Ovary (tissue), 9 donors: ENCODE data around the gene RETN. TPM values are rescaled to one million over a fixed set of nuclear protein-coding genes. Genes with fewer than 3 reads are reported as not detected.

Experiments
- DNase-seq, 5 donors: peaks; one replicate each; pipeline ENCODE4 v3.0.0-alpha.2; 2019 to 2020
- H3K27ac ChIP-seq, 2 donors: fragments of 200-600 bp; one replicate each; pipeline versions ENCODE4 v1.5.1 to v1.8.0; 2019 to 2022
- H3K27me3 ChIP-seq: fragments of 200-600 bp; one replicate; pipeline ENCODE4 v1.8.0; 2022
- H3K36me3 ChIP-seq: fragments of 200-600 bp; sonication (generic); one replicate; pipeline ENCODE4 v1.5.1; 2019
- H3K4me1 ChIP-seq: one replicate; pipeline ENCODE4 v1.8.1; 2013; ENCODE audit warnings: mild to moderate bottlenecking, moderate library complexity; ENCODE audit not compliant: insufficient read depth
- H3K4me3 ChIP-seq: fragments of 200-600 bp; sonication (generic); one replicate; pipeline ENCODE4 v1.5.1; 2017
- H3K9me3 ChIP-seq, 2 donors: fragments of 200-600 bp in 1 of 2; sonication (generic) in 1 of 2; one replicate each; pipeline versions ENCODE4 v1.5.1 to v1.8.1; 2013 to 2019; ENCODE audit warnings: mild to moderate bottlenecking in 1 of 2, moderate library complexity in 1 of 2
- CTCF ChIP-seq, 3 donors: fragments of 450-650 bp in 2 of 3; fragments of 200-600 bp in 1 of 3; IDR thresholded peaks; one replicate each; pipeline versions ENCODE4 v1.5.1 to v1.8.0; 2016 to 2022; ENCODE audit warnings: antibody characterized with exemption in 3 of 3, mild to moderate bottlenecking in 1 of 3
- EP300 ChIP-seq: sonication (generic); formaldehyde crosslinking; IDR thresholded peaks from one replicate; pipeline ENCODE4 v1.6.1; 2017; ENCODE audit warnings: antibody characterized with exemption
- POLR2A ChIP-seq: fragments of 450-650 bp; IDR thresholded peaks from one replicate; pipeline ENCODE4 v1.6.1; 2017; ENCODE audit warnings: antibody characterized with exemption, mild to moderate bottlenecking, moderate library complexity
- WGBS, 3 donors: extraction: QIAGEN DNeasy Blood & Tissue Kit in 1 of 3; methylation state at CpG; one replicate each; pipeline versions ENCODE4 v1.1.5 to v1.1.7; 2013 to 2017; 5-methylcytosine and 5-hydroxymethylcytosine counted together
- intact Hi-C, 4 donors: fragments of 100-400 bp; cut with DNase I; formaldehyde crosslinking; loops; one replicate each; pipeline versions ENCODE4 v1.11.0 to v1.15.1; 2022 to 2023
- polyA plus RNA-seq, 2 donors: library from polyadenylated mRNA; stranded (reverse); fragments of 200-250 nt in 1 of 2; fragments of 350-450 nt in 1 of 2; fragmentation: Illumina TruSeq in 1 of 2; extraction: RNeasy Lipid Tissue Mini Kit (QIAGEN cat#74804) in 1 of 2; gene quantifications; one replicate each; pipeline ENCODE4 v1.2.3, GENCODE V29; 2013 to 2014
- total RNA-seq, 7 donors: library from RNA; depleted of rRNA in 2 of 7; stranded (reverse); fragments of >200 nt in 2 of 7; fragmentation: NEBNext Ultra II Directional in 3 of 7; extraction: Animal tissue kit (Norgen Biotek cat#: 25700) in 3 of 7; gene quantifications; one replicate each; pipeline versions ENCODE4 v1.1.0 to v1.2.4, GENCODE V29; 2016 to 2023
- donor health status: DM: no; HTN: no; CAD: no; lungs with moderate emphysema.
- donor health status: DM: no; HTN: no; CAD: no.
- donor health status: Bipolar disorder and iron deficiency.
- donor health status: DM: yes; HTN: yes; CAD: no.
- donor health status: DM: no; HTN: no; CAD: no.
- donor health status: DM: yes; HTN: yes; CAD: no.

RETN gene
- total and polyA plus RNA-seq, 9 donors, result 0.46 to 0.52 (median 0.48) TPM; not detected in 6

DNA sequence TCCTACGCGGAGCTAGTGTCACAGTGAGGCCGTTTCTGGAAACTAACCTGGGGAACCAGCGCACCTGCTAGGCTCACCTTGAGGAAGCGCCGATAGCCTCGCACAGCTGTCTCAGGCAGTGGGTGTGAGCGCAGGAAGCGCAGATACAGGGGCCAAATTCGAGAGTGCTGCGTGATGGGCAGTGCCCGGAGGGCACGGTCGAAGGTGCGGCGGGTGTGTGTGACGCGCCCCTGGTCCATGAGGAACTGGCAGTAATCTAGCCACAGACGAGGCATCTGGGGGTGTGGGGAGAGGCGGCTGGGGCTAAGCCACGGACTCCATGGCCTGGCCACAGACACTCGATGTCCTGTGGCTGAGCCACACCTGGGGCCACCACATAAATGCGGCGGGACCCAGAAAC, 41.7 kb upstream of the RETN start:
- no peak overlapping the region for H3K4me3 ChIP-seq
- no peaks in the 10 kb centered on the region for H3K36me3 ChIP-seq
- no peaks in the 10 kb centered on the region for H3K27me3 ChIP-seq
- no peak for TF ChIP-seq CTCF (IDR thresholded peaks at IDR 0.05)
- TF ChIP-seq EP300, result no peak
- TF ChIP-seq POLR2A, result no peak
- intact Hi-C loops, result no loop called here
- WGBS, 3 donors, result 91 to 93% (median 93%) methylated on average over 21 to 24 of the region's 24 CpGs
- H3K27ac ChIP-seq, result no peak overlapping the region
- no peaks in the 10 kb centered on the region for H3K9me3 ChIP-seq
- DNase-seq, result no peak
- H3K4me1 ChIP-seq, result peaks cover 13% of the 10 kb centered on the region

DNA sequence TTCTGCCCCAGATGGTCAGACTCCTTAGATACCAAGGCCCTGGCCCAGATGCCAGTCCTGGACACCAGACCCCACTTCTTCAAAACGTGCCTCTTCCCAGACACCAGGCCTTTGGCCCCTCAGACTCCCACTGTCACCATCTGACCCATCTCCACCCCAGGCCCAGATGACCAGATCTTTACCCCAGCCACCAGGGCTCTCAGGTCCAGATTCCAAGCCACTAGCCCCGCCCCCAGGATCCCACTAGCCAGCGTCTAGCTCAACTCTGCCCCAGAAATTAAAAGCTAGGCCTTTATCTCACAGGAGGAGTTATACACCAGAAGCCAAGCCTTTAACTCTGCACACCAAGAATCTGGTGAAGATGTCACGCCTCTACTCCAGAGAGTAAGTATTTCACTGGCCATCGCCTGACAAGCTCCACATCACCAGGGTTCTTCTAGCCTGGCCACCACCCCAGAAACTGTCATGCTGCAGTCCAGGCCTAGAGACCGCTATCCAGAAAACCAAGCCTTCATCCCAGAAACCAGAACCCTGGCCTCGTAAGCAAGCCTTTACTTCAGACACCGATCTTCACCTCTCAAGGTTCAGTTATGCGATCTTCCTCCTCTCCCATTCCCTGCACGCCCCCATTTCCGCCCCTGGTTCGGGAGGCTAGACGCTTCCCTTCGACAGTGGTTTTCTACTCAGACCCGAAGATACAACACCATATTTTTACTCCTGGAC, 40.1 kb upstream of the RETN start:
- intact Hi-C loops, result no loop called here
- no peak for DNase-seq
- H3K4me1 ChIP-seq, result peaks cover 13% of the 10 kb centered on the region
- H3K27me3 ChIP-seq, result no peaks in the 10 kb centered on the region
- no peaks in the 10 kb centered on the region for H3K9me3 ChIP-seq
- WGBS, 3 donors, result 3 to 5% (median 4%) methylated on average over 15 of the region's 15 CpGs
- TF ChIP-seq POLR2A, result no peak
- TF ChIP-seq CTCF (IDR thresholded peaks at IDR 0.05), result no peak
- TF ChIP-seq EP300, result no peak
- H3K36me3 ChIP-seq, result no peaks in the 10 kb centered on the region
- peak overlapping the region in 1 of 2 donors; percentile 80 for H3K27ac ChIP-seq
- peak overlapping the region; percentile 68 for H3K4me3 ChIP-seq

DNA sequence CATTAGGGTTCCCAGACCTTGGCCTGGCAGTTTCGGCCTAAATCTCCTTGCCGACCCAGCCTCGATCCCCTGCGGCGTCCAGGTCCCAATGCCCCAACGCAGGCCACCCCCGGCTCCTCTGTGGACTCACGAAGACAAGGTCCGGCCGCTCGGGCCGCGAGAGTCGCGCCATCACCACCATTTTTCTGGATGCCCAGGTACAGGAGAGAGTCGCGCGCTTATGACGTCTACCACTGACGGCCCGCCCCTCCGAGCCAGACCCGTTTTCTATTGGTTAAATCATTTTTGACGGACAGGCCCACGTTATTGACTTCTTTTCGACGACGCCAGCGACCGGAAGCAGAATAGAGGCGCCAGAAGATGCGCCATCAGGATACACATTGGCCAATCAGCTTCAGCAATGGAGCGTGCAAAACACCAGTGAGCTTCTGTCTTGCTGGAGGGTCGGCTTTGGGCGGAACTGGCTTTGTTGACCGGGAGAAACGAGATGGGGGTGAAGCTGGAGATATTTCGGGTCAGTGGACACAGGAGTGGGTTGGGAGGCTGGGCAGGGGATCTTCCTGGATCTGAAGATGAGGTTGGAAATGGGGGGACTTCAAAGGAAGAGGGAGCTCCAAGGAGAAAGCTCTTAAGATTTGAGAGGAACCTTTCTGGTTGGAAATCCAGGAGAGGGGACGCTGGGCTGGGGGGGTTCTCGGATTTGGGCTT, 39.3 kb upstream of the RETN start, which contains the start of the genes PET100 and XAB2:
Gene PET100 (plus strand): TSS at position 447 of the 708 bp plus-strand sequence. CDS start 41 bp downstream, at position 488.
Gene XAB2 (minus strand): TSS at position 199 of the 708 bp plus-strand sequence. CDS start 18 bp downstream, at position 181.
- H3K36me3 ChIP-seq, result no peaks in the 10 kb centered on the region
- peak within 1 kb of the TSS in 1 of 2 donors; percentile 80 for H3K27ac ChIP-seq
- no peak for TF ChIP-seq EP300
- TF ChIP-seq CTCF (IDR thresholded peaks at IDR 0.05), result no peak
- peak; percentile 61 for TF ChIP-seq POLR2A
- H3K9me3 ChIP-seq, result no peaks in the 10 kb centered on the region
- peak; percentile 95 to 98 (median 97) for DNase-seq
- intact Hi-C loops, result no loop called here
- H3K4me1 ChIP-seq, result peaks cover 13% of the 10 kb centered on the region
- H3K27me3 ChIP-seq, result no peaks in the 10 kb centered on the region
- peak within 1 kb of the TSS; percentile 68 for H3K4me3 ChIP-seq
- whole genome bisulfite sequencing, 3 donors, result 0 to 1% (median 0%) methylated on average over 40 of the region's 40 CpGs

- Histone ChIP-seq H3K4me1 (peaks cover 13% of the 10 kb centered on the region), H3K27ac (no peak overlapping the region), H3K9me3 (no peaks in the 10 kb centered on the region), H3K4me3 (no peak overlapping the region), H3K27me3 (no peaks in the 10 kb centered on the region), H3K36me3 (no peaks in the 10 kb centered on the region)
- DNase-seq, result no peak
- TF ChIP-seq EP300, result no peak
- TF ChIP-seq POLR2A, result no peak
- no peak for TF ChIP-seq CTCF (IDR thresholded peaks at IDR 0.05)
- 85 to 88% (median 86%) methylated on average over 12 of the region's 12 CpGs for WGBS, 3 donors
- intact Hi-C loops, result no loop called here
Observed at GRCh38 chr19:7631577-7631976, 37.3 kb upstream of the RETN start.
